ENCODE measurements around the gene DDI2.

The DDI2 gene

DNA sequence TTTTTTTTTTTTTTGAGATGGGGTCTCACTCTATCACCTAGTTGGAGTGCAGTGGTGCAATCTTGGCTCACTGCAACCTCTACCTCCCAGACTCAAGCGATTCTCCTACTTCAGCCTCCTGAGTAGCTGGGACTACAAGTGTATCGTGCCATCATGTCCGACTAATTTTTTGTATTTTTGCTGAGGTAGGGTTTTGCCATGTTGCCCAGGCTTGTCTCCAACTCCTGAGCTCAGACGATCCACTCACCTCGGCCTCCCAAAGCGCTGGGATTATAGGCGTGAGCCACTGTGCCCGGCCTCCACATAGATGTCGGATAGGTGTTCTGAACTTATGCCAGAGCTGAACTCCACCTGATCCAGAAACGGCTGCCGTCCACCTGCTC, 87.9 kb downstream of the DDI2 start:
- no peak for DNase-seq

DNA sequence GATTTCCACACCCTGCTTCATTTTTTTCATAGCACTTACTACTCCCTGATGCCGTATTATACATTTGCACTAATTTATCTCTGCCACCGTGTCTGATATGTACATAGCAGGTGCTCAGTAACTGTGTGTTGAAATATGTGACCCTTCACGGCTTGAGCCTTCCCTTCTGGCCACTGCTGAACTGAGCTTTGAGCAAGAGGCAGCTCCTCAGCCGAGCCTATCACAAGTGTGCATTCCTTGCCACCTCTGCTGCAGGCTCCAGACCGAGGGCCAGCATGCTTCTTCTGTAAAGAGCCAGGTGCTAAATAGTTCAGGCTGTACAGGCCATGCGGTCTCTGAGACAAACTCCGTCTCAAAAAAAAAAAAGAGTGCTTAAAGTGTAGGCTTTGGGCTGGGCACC, 89.5 kb downstream of the DDI2 start:
- no peak for DNase-seq

GRCh38 chr1:15707239-15707925, 90.1 kb downstream of the DDI2 start:
- no peak for DNase-seq

DNA sequence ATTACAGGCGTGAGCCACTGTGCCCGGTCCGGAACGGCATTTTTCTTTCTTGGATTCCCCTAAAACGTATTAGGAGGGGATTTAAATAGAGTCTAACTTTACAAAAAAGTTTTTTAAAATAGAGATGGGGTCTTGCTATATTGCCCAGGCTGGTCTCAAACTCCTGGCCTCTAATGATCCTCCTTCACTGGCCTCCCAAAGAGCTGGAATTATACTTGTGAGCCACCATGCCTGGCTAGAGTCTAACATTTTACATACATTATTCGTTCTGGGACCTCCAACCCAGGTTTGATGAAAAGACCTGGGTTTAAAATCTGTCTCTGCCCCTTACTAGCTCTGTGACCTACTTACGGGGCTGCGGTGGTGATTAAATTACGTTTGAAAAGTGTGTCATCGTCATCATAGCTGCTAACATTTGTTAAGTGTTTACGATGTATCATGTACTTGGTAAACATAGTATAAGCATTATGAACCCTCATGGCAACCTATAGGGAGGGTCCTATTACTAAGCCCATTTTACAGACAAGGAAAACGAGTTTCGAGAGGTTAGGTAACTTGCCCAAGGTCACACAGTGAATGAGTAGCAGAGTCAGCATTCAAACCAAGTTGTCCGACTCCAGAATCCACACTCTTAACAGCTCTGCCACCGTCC, 91.4 kb downstream of the DDI2 start:
- no peak for DNase-seq

DNA sequence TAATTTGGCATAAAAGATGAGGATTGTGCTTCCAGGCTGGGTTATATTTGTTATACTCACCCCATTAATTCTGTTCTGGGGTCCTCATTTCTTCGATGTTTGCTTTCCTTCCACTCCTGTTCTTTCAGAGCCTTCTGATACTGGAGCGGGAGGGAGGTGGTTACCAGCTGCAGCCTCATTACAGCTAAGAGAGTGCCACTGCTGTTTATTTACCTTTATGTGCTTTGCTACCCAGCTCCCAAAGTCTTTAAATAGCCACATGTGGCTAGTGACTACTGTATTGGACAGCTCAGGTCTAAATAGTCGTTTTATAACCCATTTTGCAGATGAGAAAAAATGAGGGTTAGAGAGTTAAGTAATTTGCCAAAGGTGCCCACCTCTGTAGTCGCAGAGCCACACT, 92.0 kb downstream of the DDI2 start:
- no peak for DNase-seq

GRCh38 chr1:15712168-15712567, 94.9 kb downstream of the DDI2 start:
- no peak for DNase-seq

GRCh38 chr1:15714406-15715136, 97.3 kb downstream of the DDI2 start:
- DNase-seq = no peak

- DNase-seq = no peak
Measured at GRCh38 chr1:15717418-15718125, 100.3 kb downstream of the DDI2 start.

GRCh38 chr1:15718199-15718601, 100.9 kb downstream of the DDI2 start:
- no peak for DNase-seq

Measured in CD4-positive, alpha-beta T cell treated with Interferon alpha-2 for 1 hour (primary cell).